Uterus (tissue), 2 donors: ENCODE results near the gene PRF1.

ENCODE experiments used
- CTCF ChIP-seq, 4 experiments: fragments of 200-600 bp in 2 of 4; fragments of 450-650 bp in 2 of 4; sonication (generic) in 2 of 4; IDR thresholded peaks; one replicate each; pipeline ENCODE4 v1.5.1; 2016 to 2019; ENCODE audit warnings: antibody characterized with exemption in 4 of 4, mild to moderate bottlenecking in 2 of 4, moderate library complexity in 1 of 4
- POLR2A ChIP-seq, 2 donors: fragments of 450-650 bp; IDR thresholded peaks; one replicate each; pipeline ENCODE4 v1.6.1; 2016; ENCODE audit warnings: antibody characterized with exemption in 2 of 2, mild to moderate bottlenecking in 1 of 2, moderate library complexity in 1 of 2

GRCh38 chr10:70650718-70651117 lies 48.2 kb upstream of the PRF1 start:
- no peak for TF ChIP-seq CTCF (IDR thresholded peaks at IDR 0.05)
- no peak for TF ChIP-seq POLR2A (IDR thresholded peaks at IDR 0.05)
